HG02759 (cell line): ENCODE measurements around the gene ZNF362.

ENCODE experiments used
- ATAC-seq: cut with Tn5 transposase; IDR thresholded peaks from one replicate; pipeline ENCODE4 v1.9.1; 2021; ENCODE audit warnings: mild to moderate bottlenecking, moderate library complexity; ENCODE audit not compliant: unreplicated experiment

The ZNF362 gene

GRCh38 chr1:33244143-33244808, 12.0 kb upstream of the ZNF362 start:
- no peak for ATAC-seq

- no peak for ATAC-seq
Measured at GRCh38 chr1:33244809-33245186, 11.5 kb upstream of the ZNF362 start.

GRCh38 chr1:33246171-33246570, 10.1 kb upstream of the ZNF362 start:
- ATAC-seq, result no peak

GRCh38 chr1:33247545-33247944, 8.7 kb upstream of the ZNF362 start:
- ATAC-seq, result no peak

GRCh38 chr1:33248244-33248643, 8.0 kb upstream of the ZNF362 start:
- no peak for ATAC-seq

GRCh38 chr1:33249422-33249821, 6.9 kb upstream of the ZNF362 start:
- ATAC-seq, result no peak

GRCh38 chr1:33250217-33250616, 6.1 kb upstream of the ZNF362 start:
- no peak for ATAC-seq

GRCh38 chr1:33250724-33251123, 5.6 kb upstream of the ZNF362 start:
- ATAC-seq, result no peak

GRCh38 chr1:33254491-33254890, 1.8 kb upstream of the ZNF362 start:
- no peak for ATAC-seq

GRCh38 chr1:33255347-33256220, 708 bp upstream of the ZNF362 start:
- peak; percentile 35 for ATAC-seq

GRCh38 chr1:33256221-33256470, 146 bp upstream of the ZNF362 start:
- no peak for ATAC-seq

GRCh38 chr1:33257207-33257771, 997 bp downstream of the ZNF362 start:
- no peak for ATAC-seq

GRCh38 chr1:33257772-33258712, 1.8 kb downstream of the ZNF362 start:
- no peak for ATAC-seq

- no peak for ATAC-seq
Measured at GRCh38 chr1:33258788-33259274, 2.5 kb downstream of the ZNF362 start.

GRCh38 chr1:33259879-33260278, 3.6 kb downstream of the ZNF362 start:
- ATAC-seq, result no peak

GRCh38 chr1:33260439-33260838, 4.1 kb downstream of the ZNF362 start:
- ATAC-seq, result no peak

GRCh38 chr1:33261344-33261743, 5.1 kb downstream of the ZNF362 start:
- ATAC-seq, result no peak

- ATAC-seq, result no peak
Measured at GRCh38 chr1:33263890-33264504, 7.7 kb downstream of the ZNF362 start.

- ATAC-seq, result no peak
Measured at GRCh38 chr1:33265780-33266605, 9.7 kb downstream of the ZNF362 start.

- no peak for ATAC-seq
Measured at GRCh38 chr1:33266766-33267165, 10.5 kb downstream of the ZNF362 start.
